HG02678 (cell line): Measurements from ENCODE around the gene LMBRD1.
A peak's percentile ranks its signal among the peaks of the same experiment; 100 is the strongest.
"Not testable (repeated sequence)": the region's sequence is repeated elsewhere in the genome, so short reads cannot be mapped to it uniquely, and the experiment has no call there.

ENCODE experiments used
- ATAC-seq: cut with Tn5 transposase; IDR thresholded peaks from one replicate; pipeline ENCODE4 v1.9.1; 2021; ENCODE audit warnings: mild to moderate bottlenecking, moderate library complexity; ENCODE audit not compliant: unreplicated experiment

The LMBRD1 gene

GRCh38 chr6:69798796-69799195 lies 2.0 kb upstream of the LMBRD1 start:
- ATAC-seq, result not testable (repeated sequence)

GRCh38 chr6:69796073-69796641 lies 653 bp downstream of the LMBRD1 start:
- peak; percentile 22 for ATAC-seq

GRCh38 chr6:69795469-69796072 lies 1.2 kb downstream of the LMBRD1 start:
- peak; percentile 31 for ATAC-seq

GRCh38 chr6:69792292-69792691 lies 4.5 kb downstream of the LMBRD1 start:
- ATAC-seq, result no peak

- ATAC-seq, result peak; percentile 50
These were observed 5.7 kb downstream of the LMBRD1 start for GRCh38 chr6:69791065-69791471.

GRCh38 chr6:69790629-69791028 lies 6.2 kb downstream of the LMBRD1 start:
- peak; percentile 6 for ATAC-seq

GRCh38 chr6:69789578-69789977 lies 7.2 kb downstream of the LMBRD1 start:
- peak; percentile 37 for ATAC-seq

- not testable (repeated sequence) for ATAC-seq
These were observed 9.4 kb downstream of the LMBRD1 start for GRCh38 chr6:69787436-69787835.

- ATAC-seq, result no peak
These were observed 11.1 kb downstream of the LMBRD1 start for GRCh38 chr6:69785697-69786096.

- ATAC-seq, result peak; percentile 77
These were observed 12.0 kb downstream of the LMBRD1 start for GRCh38 chr6:69784595-69785377.

- no peak for ATAC-seq
These were observed 13.7 kb downstream of the LMBRD1 start for GRCh38 chr6:69783108-69783507.

- no peak for ATAC-seq
These were observed 16.1 kb downstream of the LMBRD1 start for GRCh38 chr6:69780585-69781178.

GRCh38 chr6:69775941-69776340 lies 20.9 kb downstream of the LMBRD1 start:
- ATAC-seq, result no peak

GRCh38 chr6:69775585-69775849 lies 21.3 kb downstream of the LMBRD1 start:
- no peak for ATAC-seq

- no peak for ATAC-seq
These were observed 21.8 kb downstream of the LMBRD1 start for GRCh38 chr6:69774740-69775584.

GRCh38 chr6:69771158-69771906 lies 25.5 kb downstream of the LMBRD1 start:
- no peak for ATAC-seq

- no peak for ATAC-seq
These were observed 28.1 kb downstream of the LMBRD1 start for GRCh38 chr6:69768664-69769063.

GRCh38 chr6:69763763-69764162 lies 33.0 kb downstream of the LMBRD1 start:
- ATAC-seq, result no peak

- ATAC-seq, result no peak
These were observed 35.0 kb downstream of the LMBRD1 start for GRCh38 chr6:69761853-69762252.

GRCh38 chr6:69758214-69758613 lies 38.6 kb downstream of the LMBRD1 start:
- ATAC-seq, result no peak
